HepG2 (cell line): ENCODE results near the gene NELFB. TPM values are rescaled to one million over a fixed set of nuclear protein-coding genes. Genes with fewer than 3 reads are reported as not detected.
A peak's percentile ranks its signal among the peaks of the same experiment; 100 is the strongest.

ENCODE experiments used
- AKAP8 ChIP-seq: sonication (generic); formaldehyde crosslinking; IDR thresholded peaks from 2 replicates; pipeline ENCODE4 v1.5.1; 2020; ENCODE audit warnings: mild to moderate bottlenecking, missing genetic modification reagents
- ARNT ChIP-seq: fragments of 450-650 bp; IDR thresholded peaks from 2 replicates; pipeline ENCODE4 v1.6.1; 2017
- ONECUT2 ChIP-seq: sonication (generic); formaldehyde crosslinking; IDR thresholded peaks from 2 replicates; pipeline ENCODE4 v1.4.0; 2020; ENCODE audit warnings: missing genetic modification reagents
- PBX2 ChIP-seq: IDR thresholded peaks from 2 replicates; pipeline ENCODE4 v1.6.1; 2016; ENCODE audit warnings: control low read depth
- PCBP2 ChIP-seq: fragments of 200-400 bp; formaldehyde crosslinking; optimal IDR thresholded peaks from 2 replicates; pipeline ENCODE3; 2018; ENCODE audit warnings: low read length, low read depth; ENCODE audit not compliant: poor library complexity, severe bottlenecking
- POGK ChIP-seq: sonication (generic); formaldehyde crosslinking; conservative IDR thresholded peaks from 2 replicates; pipeline ENCODE4 v1.8.0; 2022; ENCODE audit warnings: mild to moderate bottlenecking, moderate library complexity, missing genetic modification reagents
- RARA ChIP-seq: IDR thresholded peaks from 2 replicates; pipeline ENCODE4 v1.6.1; 2016; ENCODE audit warnings: missing genetic modification reagents, missing compliant biosample characterization
- REXO4 ChIP-seq: sonication (generic); formaldehyde crosslinking; IDR thresholded peaks from 2 replicates; pipeline ENCODE4 v1.8.0; 2022; ENCODE audit warnings: missing genetic modification reagents, mild to moderate bottlenecking, borderline replicate concordance
- SIX1 ChIP-seq: sonication (generic); formaldehyde crosslinking; IDR thresholded peaks from 2 replicates; pipeline ENCODE4 v1.4.0; 2020; ENCODE audit warnings: missing genetic modification reagents, borderline replicate concordance
- SP2 ChIP-seq: sonication (generic); formaldehyde crosslinking; IDR thresholded peaks from 2 replicates; pipeline ENCODE4 v1.5.1; 2020; ENCODE audit warnings: mild to moderate bottlenecking, missing genetic modification reagents
- ZBTB43 ChIP-seq: sonication (generic); formaldehyde crosslinking; conservative IDR thresholded peaks from 2 replicates; pipeline ENCODE4 v1.4.0; 2020; ENCODE audit warnings: missing genetic modification reagents
- ZC3H4 ChIP-seq: sonication (generic); formaldehyde crosslinking; IDR thresholded peaks from 2 replicates; pipeline ENCODE4 v1.4.0; 2020; ENCODE audit warnings: missing genetic modification reagents, borderline replicate concordance
- ZNF326 ChIP-seq: sonication (generic); formaldehyde crosslinking; IDR thresholded peaks from 2 replicates; pipeline ENCODE4 v1.4.0; 2020; ENCODE audit warnings: missing genetic modification reagents, borderline replicate concordance
- ZNF556 ChIP-seq: sonication (generic); formaldehyde crosslinking; IDR thresholded peaks from 2 replicates; pipeline ENCODE4 v1.4.0; 2020; ENCODE audit warnings: mild to moderate bottlenecking, missing genetic modification reagents, borderline replicate concordance
- ZNF598 ChIP-seq: sonication (generic); formaldehyde crosslinking; IDR thresholded peaks from 2 replicates; pipeline ENCODE4 v1.5.1; 2020; ENCODE audit warnings: mild to moderate bottlenecking, missing genetic modification reagents, borderline replicate concordance
- ZNF746 ChIP-seq: sonication (generic); formaldehyde crosslinking; IDR thresholded peaks from 2 replicates; pipeline ENCODE4 v1.8.0; 2022; ENCODE audit warnings: mild to moderate bottlenecking, missing genetic modification reagents
- ZNF776 ChIP-seq: sonication (generic); formaldehyde crosslinking; IDR thresholded peaks from 2 replicates; pipeline ENCODE4 v1.4.0; 2020; ENCODE audit warnings: mild to moderate bottlenecking, missing genetic modification reagents
- polyA plus RNA-seq, 8 experiments: library from polyadenylated mRNA; depleted of rRNA in 3 of 8; stranded (reverse) in 7 of 8; unstranded in 1 of 8; fragments of >200 nt; fragmentation: Illumina TruSeq in 4 of 8; extraction: Trizol in 4 of 8; gene quantifications; 2 replicates each; pipeline versions ENCODE4 v1.2.1 to v1.2.3, GENCODE V29; 2011 to 2016; ENCODE audit warnings: low read depth in 4 of 8, missing spikeins in 1 of 8, mixed read lengths in 1 of 8; ENCODE audit not compliant: insufficient read depth in 1 of 8
- total RNA-seq, 5 experiments: library from RNA; depleted of rRNA; stranded (reverse); fragments of >200 nt; fragmentation: Illumina TruSeq; extraction: Trizol; gene quantifications; 2 replicates each; pipeline ENCODE4 v1.2.3, GENCODE V29; 2016; ENCODE audit warnings: low read depth in 1 of 5
- TF ChIP-seq, protein P1 (sequence below): sonication (generic); formaldehyde crosslinking; IDR thresholded peaks from 2 replicates; pipeline ENCODE4 v1.4.0; 2020; ENCODE audit warnings: mild to moderate bottlenecking, missing genetic modification reagents
- TF ChIP-seq, protein P2 (sequence below): sonication (generic); formaldehyde crosslinking; IDR thresholded peaks from 2 replicates; pipeline ENCODE4 v1.8.1; 2023; ENCODE audit warnings: missing genetic modification reagents, inconsistent platforms, borderline replicate concordance

The NELFB gene
- total and polyA plus RNA-seq, 2 of the 13 experiments (the other 11 are each of a cell fraction or from before 2014, with no cell fraction given), result 26.5 to 45.8 TPM

- no peak for TF ChIP-seq ZBTB43 (CRISPR knock-in tag)
- TF ChIP-seq, protein P1, sequence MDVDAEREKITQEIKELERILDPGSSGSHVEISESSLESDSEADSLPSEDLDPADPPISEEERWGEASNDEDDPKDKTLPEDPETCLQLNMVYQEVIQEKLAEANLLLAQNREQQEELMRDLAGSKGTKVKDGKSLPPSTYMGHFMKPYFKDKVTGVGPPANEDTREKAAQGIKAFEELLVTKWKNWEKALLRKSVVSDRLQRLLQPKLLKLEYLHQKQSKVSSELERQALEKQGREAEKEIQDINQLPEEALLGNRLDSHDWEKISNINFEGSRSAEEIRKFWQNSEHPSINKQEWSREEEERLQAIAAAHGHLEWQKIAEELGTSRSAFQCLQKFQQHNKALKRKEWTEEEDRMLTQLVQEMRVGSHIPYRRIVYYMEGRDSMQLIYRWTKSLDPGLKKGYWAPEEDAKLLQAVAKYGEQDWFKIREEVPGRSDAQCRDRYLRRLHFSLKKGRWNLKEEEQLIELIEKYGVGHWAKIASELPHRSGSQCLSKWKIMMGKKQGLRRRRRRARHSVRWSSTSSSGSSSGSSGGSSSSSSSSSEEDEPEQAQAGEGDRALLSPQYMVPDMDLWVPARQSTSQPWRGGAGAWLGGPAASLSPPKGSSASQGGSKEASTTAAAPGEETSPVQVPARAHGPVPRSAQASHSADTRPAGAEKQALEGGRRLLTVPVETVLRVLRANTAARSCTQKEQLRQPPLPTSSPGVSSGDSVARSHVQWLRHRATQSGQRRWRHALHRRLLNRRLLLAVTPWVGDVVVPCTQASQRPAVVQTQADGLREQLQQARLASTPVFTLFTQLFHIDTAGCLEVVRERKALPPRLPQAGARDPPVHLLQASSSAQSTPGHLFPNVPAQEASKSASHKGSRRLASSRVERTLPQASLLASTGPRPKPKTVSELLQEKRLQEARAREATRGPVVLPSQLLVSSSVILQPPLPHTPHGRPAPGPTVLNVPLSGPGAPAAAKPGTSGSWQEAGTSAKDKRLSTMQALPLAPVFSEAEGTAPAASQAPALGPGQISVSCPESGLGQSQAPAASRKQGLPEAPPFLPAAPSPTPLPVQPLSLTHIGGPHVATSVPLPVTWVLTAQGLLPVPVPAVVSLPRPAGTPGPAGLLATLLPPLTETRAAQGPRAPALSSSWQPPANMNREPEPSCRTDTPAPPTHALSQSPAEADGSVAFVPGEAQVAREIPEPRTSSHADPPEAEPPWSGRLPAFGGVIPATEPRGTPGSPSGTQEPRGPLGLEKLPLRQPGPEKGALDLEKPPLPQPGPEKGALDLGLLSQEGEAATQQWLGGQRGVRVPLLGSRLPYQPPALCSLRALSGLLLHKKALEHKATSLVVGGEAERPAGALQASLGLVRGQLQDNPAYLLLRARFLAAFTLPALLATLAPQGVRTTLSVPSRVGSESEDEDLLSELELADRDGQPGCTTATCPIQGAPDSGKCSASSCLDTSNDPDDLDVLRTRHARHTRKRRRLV (CRISPR knock-in tag), result peak; percentile 42; the same call in 1 of the 2 replicates
- TF ChIP-seq POGK (CRISPR knock-in tag), result peak; percentile 79; the same call in 1 of the 2 replicates
- peak; percentile 98 for TF ChIP-seq ZNF746 (CRISPR knock-in tag)
- no peak for TF ChIP-seq SIX1 (CRISPR knock-in tag)
- peak; percentile 99 for TF ChIP-seq AKAP8 (CRISPR knock-in tag)
- no peak for TF ChIP-seq ONECUT2 (CRISPR knock-in tag)
- no peak for TF ChIP-seq ARNT
- peak; percentile 82 for TF ChIP-seq RARA (CRISPR knock-in tag)
- TF ChIP-seq REXO4, result no peak
- TF ChIP-seq ZNF326 (CRISPR knock-in tag), result no peak
- peak; percentile 45; the same call in 1 of the 2 replicates for TF ChIP-seq SP2 (CRISPR knock-in tag)
- peak; percentile 63; the same call in 1 of the 2 replicates for TF ChIP-seq ZNF556
- TF ChIP-seq PBX2, result no peak
- TF ChIP-seq ZNF598 (CRISPR knock-in tag), result no peak
- TF ChIP-seq, protein P2, sequence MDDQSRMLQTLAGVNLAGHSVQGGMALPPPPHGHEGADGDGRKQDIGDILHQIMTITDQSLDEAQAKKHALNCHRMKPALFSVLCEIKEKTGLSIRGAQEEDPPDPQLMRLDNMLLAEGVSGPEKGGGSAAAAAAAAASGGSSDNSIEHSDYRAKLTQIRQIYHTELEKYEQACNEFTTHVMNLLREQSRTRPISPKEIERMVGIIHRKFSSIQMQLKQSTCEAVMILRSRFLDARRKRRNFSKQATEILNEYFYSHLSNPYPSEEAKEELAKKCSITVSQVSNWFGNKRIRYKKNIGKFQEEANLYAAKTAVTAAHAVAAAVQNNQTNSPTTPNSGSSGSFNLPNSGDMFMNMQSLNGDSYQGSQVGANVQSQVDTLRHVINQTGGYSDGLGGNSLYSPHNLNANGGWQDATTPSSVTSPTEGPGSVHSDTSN, result no peak
- TF ChIP-seq ZC3H4, result no peak
- no peak for TF ChIP-seq PCBP2
- TF ChIP-seq ZNF776 (CRISPR knock-in tag), result no peak; the same call in 1 of the 2 replicates
Measured at GRCh38 chr9:137236238-137236935, 18.7 kb upstream of the NELFB start (continued).
